ENCODE measurements around the gene CHDH. TPM values are rescaled to one million over a fixed set of nuclear protein-coding genes. Genes with fewer than 3 reads are reported as not detected.

The CHDH gene
- total and polyA plus RNA-seq, 2 donors (not counting 1 experiment from before 2014, with no cell fraction given), result 0.03 to 0.37 TPM

DNA sequence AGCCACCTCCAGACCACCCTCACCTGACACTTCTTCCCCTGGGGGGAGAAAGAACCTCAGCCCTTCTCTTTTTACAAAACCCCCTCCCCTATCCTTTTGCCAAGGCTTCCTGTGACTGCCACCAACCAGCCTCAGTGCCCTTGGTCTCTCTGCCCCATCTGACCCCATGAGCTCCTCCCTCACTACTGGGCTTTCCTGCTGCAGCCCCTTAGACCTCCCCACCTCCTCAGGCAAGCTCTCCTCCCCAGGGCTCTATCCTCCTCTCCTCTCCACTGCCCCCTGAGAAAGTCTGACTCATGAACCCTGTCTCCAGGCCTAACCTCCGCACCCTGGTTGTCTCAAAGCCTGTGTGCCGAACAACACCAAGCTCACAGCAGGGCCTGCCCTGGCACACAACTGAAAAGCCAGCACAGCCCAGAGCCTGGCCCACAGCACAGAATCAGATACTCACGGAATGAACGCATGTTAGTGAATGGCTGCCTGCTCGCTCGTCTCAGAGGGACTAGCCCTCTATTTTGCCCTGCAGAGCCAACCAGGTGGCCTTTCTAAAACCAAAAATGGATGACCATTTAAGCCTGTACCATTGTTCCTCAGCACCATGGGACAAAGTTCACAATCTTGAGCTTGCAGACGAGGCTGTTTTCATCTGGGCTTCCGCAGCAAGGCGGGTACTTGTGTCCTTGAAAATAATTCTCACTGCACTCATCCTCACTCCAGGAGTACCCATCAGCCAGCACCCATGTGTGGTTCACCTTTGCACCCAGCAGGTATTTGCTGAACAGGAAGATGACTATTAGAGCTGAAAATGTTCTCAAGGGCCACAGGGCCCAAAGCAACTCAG lies 1.7 kb downstream of the CHDH start:
- peaks cover 0 to 50% (median 15%) of the 10 kb centered on the region in 4 experiments for H3K27me3 ChIP-seq (replicated peaks in 1 of 4; ENCODE audit: control extremely low read depth in 1 of 4, control insufficient read depth in 3 of 4, insufficient read depth in 4 of 4, low read length in 3 of 4)
- TF ChIP-seq CTCF (IDR thresholded peaks at IDR 0.05) (no peak), EZH2 (IDR thresholded peaks at IDR 0.05; ENCODE audit: borderline replicate concordance, insufficient read depth, low read depth, low read length, poor library complexity, severe bottlenecking) (no peak)
- peaks cover 14 to 21% of the 10 kb centered on the region in 2 donors for H3K4me1 ChIP-seq (ENCODE audit: control insufficient read depth in 2 of 2, insufficient read depth in 2 of 2, low read length in 2 of 2)
- Mint-ChIP-seq H3K27ac (no peak overlapping the region), H3K4me1 (peaks cover 27% of the 10 kb centered on the region), H3K27me3 (peaks cover 36% of the 10 kb centered on the region), H3K9me3 (ENCODE audit: insufficient read depth) (no peaks in the 10 kb centered on the region), H3K4me3 (peak overlapping the region; percentile 80)
- peaks cover 0 to 8% (median 0%) of the 10 kb centered on the region in 3 donors for H3K9me3 ChIP-seq (ENCODE audit: control extremely low read depth in 1 of 3, control insufficient read depth in 2 of 3, insufficient read depth in 1 of 3, low read length in 2 of 3)
- H3K9ac ChIP-seq (ENCODE audit: low read length), result no peak overlapping the region
- no peak for DNase-seq
- no peaks in the 10 kb centered on the region for H4K20me1 ChIP-seq (ENCODE audit: control insufficient read depth, insufficient read depth, low read length, poor library complexity, severe bottlenecking)
- H3K36me3 ChIP-seq (replicated peaks in 1 of 2; ENCODE audit: control extremely low read depth in 1 of 2, control insufficient read depth in 1 of 2, extremely low read depth in 1 of 2, insufficient read depth in 2 of 2, low read length in 1 of 2), result no peaks in the 10 kb centered on the region
- ATAC-seq (ENCODE audit: low read depth), result no peak
- no peak overlapping the region for H3K4me3 ChIP-seq (ENCODE audit: control extremely low read depth in 1 of 5, extremely low read depth in 1 of 5, insufficient read depth in 1 of 5, low read depth in 2 of 5, low read length in 4 of 5)
- no peaks in the 10 kb centered on the region for H3K79me2 ChIP-seq (ENCODE audit: control insufficient read depth, insufficient read depth, low read length)
- WGBS (ENCODE audit: insufficient coverage), result 95% methylated on average over 9 of the region's 9 CpGs
- POLR2A ChIA-PET, result no interaction called here
- intact Hi-C loops (cut with micrococcal nuclease), result no loop called here
- H3K27ac ChIP-seq (ENCODE audit: low read length in 2 of 2), result no peak overlapping the region
- no peak overlapping the region for H3K4me2 ChIP-seq (replicated peaks; ENCODE audit: low read depth, low read length, poor library complexity, severe bottlenecking)
- CTCF ChIA-PET, result interaction anchor here (0.7 kb wide), 1 partner anchor 12 kb away, joined by 3 read pairs; no protein-coding TSS in a partner anchor
- H2AFZ ChIP-seq (ENCODE audit: insufficient read depth, low read depth, low read length, poor library complexity, severe bottlenecking), result no peak overlapping the region

Measured in B cell (primary cell).